ENCODE results near the gene PATE3. TPM values are rescaled to one million over a fixed set of nuclear protein-coding genes. Genes with fewer than 3 reads are reported as not detected.

The PATE3 gene
- total RNA-seq, 4 donors from 2014 or later: not detected

DNA sequence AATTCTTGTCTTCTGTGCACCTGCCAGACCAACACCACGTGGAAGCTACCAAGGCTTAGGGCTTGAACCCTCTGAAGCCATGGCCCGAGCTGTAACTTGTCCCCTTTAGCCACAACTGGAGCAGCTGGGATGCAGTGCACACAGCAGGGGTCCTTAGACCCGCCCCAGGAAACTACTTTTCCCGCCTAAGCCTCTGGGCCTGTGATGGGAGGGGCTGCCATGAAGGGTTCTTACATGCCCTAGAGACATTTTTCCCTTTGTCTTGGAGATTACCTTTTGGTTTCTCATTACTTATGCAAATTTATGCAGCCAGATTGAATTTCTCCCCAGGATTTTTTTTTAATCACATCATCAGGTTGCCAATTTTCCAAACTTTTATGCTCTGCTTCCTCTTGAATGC lies 9.7 kb downstream of the PATE3 start:
- no peak overlapping the region for H3K27ac ChIP-seq
- H3K36me3 ChIP-seq: no peaks in the 10 kb centered on the region
- H3K9me3 ChIP-seq: peaks cover 10 to 19% of the 10 kb centered on the region in 2 donors
- TF ChIP-seq EP300 (IDR thresholded peaks at IDR 0.05; ENCODE audit: low read depth): no peak
- TF ChIP-seq, protein P1, sequence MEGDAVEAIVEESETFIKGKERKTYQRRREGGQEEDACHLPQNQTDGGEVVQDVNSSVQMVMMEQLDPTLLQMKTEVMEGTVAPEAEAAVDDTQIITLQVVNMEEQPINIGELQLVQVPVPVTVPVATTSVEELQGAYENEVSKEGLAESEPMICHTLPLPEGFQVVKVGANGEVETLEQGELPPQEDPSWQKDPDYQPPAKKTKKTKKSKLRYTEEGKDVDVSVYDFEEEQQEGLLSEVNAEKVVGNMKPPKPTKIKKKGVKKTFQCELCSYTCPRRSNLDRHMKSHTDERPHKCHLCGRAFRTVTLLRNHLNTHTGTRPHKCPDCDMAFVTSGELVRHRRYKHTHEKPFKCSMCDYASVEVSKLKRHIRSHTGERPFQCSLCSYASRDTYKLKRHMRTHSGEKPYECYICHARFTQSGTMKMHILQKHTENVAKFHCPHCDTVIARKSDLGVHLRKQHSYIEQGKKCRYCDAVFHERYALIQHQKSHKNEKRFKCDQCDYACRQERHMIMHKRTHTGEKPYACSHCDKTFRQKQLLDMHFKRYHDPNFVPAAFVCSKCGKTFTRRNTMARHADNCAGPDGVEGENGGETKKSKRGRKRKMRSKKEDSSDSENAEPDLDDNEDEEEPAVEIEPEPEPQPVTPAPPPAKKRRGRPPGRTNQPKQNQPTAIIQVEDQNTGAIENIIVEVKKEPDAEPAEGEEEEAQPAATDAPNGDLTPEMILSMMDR (IDR thresholded peaks at IDR 0.05): no peak
- no peak for TF ChIP-seq POLR2A (IDR thresholded peaks at IDR 0.05)
- TF ChIP-seq POLR2AphosphoS5 (IDR thresholded peaks at IDR 0.05): no peak
- DNase-seq: no peak
- H3K27me3 ChIP-seq: no peaks in the 10 kb centered on the region
- no peaks in the 10 kb centered on the region for H3K4me1 ChIP-seq
- intact Hi-C loops (cut with DNase I; ENCODE audit: low total_unique reads) (no loop called here), in situ Hi-C loops (cut with MboI; ENCODE audit: low pct_ligation_motif_present in 1 of 4, low pct_unique_long_range_greater_than_20kb in 1 of 4, low sequenced_read_pairs in 3 of 4) (no loop called here)
- 24% methylated on average over 4 of the region's 4 CpGs; no CpG with 5 or more reads in 1 of the 2 donors for WGBS, 2 donors (ENCODE audit: low coverage in 1 of 2)
- no peak overlapping the region for H3K4me3 ChIP-seq

DNA sequence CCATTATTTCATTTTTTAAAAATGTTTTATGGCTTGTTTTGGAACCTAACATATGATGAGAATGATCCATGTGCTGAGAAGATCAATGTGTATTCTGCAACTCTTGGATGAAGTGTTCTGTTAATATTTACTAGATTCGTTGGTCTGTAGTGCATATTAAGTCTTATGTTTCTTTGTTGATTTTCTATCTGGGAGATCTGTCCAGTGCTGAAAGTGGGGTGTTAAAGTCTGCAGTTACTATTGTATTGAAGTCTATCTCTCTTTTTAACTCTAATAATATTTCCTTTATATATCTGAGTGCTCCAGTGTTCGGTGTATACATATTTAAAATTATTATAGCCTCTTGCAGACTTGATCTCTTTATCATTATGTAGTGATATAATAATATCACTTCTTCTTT lies 11.9 kb downstream of the PATE3 start:
- WGBS, 2 donors (ENCODE audit: low coverage in 1 of 2): 69 to 79% methylated on average over 2 of the region's 2 CpGs

DNA sequence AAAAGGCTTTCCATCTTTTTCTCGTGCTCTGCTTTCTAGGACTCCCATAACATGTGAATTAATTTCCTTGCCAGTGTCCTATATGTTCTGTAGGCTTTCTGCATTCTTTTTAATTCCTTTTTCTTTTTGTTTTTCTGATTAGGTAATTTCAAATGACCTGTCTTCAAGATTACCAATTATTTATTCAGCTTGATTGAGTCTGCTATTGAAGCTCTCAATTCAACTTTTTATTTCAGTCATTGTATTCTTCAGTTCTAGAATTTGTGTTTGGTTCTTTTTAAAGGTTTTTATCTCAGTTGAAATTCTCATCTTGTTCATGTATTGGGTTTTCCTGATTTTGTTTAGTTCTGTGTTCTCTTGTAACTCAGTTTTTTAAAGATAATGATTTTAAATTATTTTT lies 14.5 kb downstream of the PATE3 start:
- TF ChIP-seq POLR2AphosphoS5 (IDR thresholded peaks at IDR 0.05) (no peak), EP300 (IDR thresholded peaks at IDR 0.05; ENCODE audit: low read depth) (no peak), POLR2A (IDR thresholded peaks at IDR 0.05) (no peak)
- TF ChIP-seq, protein P1 (IDR thresholded peaks at IDR 0.05): no peak
- Histone ChIP-seq H3K9me3 (peaks cover 14 to 16% of the 10 kb centered on the region in 2 donors), H3K27ac (no peak overlapping the region), H3K4me3 (no peak overlapping the region), H3K36me3 (no peaks in the 10 kb centered on the region), H3K4me1 (no peaks in the 10 kb centered on the region), H3K27me3 (no peaks in the 10 kb centered on the region)
- in situ Hi-C loops (cut with MboI; ENCODE audit: low pct_ligation_motif_present in 1 of 4, low pct_unique_long_range_greater_than_20kb in 1 of 4, low sequenced_read_pairs in 3 of 4): no loop called here
- intact Hi-C loops (cut with DNase I; ENCODE audit: low total_unique reads): no loop called here
- DNase-seq: no peak
- 51 to 70% methylated on average over 1 of the region's 1 CpG for WGBS, 2 donors (ENCODE audit: low coverage in 1 of 2)

More for the DNA sequence above, 11.9 kb downstream of the PATE3 start:
- no peak overlapping the region for H3K4me3 ChIP-seq
- TF ChIP-seq POLR2AphosphoS5 (IDR thresholded peaks at IDR 0.05) (no peak), POLR2A (IDR thresholded peaks at IDR 0.05) (no peak), EP300 (IDR thresholded peaks at IDR 0.05; ENCODE audit: low read depth) (no peak)
- TF ChIP-seq, protein P1 (IDR thresholded peaks at IDR 0.05): no peak
- no peak overlapping the region for H3K27ac ChIP-seq
- peaks cover 14 to 19% of the 10 kb centered on the region in 2 donors for H3K9me3 ChIP-seq
- no peak for DNase-seq
- no peaks in the 10 kb centered on the region for H3K27me3 ChIP-seq
- intact Hi-C loops (cut with DNase I; ENCODE audit: low total_unique reads) (no loop called here), in situ Hi-C loops (cut with MboI; ENCODE audit: low pct_ligation_motif_present in 1 of 4, low pct_unique_long_range_greater_than_20kb in 1 of 4, low sequenced_read_pairs in 3 of 4) (no loop called here)
- no peaks in the 10 kb centered on the region for H3K36me3 ChIP-seq
- H3K4me1 ChIP-seq: no peaks in the 10 kb centered on the region

DNA sequence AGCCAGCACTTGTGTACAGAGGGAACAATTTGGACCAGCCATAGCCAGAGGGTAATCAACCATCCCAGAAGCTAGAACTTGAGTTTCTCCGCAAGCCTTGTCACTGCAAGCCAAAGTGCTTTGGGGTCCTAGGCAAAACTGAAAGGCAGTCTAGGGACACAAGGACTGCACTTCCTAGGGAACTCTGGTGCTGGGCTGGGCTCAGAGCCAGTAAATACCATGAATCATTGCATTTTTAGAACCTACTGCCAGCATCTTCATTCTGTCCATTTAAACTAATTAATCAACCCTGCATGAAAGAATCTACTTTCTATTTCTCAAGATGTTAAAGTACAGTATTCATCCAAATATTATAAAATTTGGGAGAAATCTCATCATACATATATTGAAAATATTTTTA lies 20.0 kb downstream of the PATE3 start:
- in situ Hi-C loops (cut with MboI; ENCODE audit: low pct_ligation_motif_present in 1 of 4, low pct_unique_long_range_greater_than_20kb in 1 of 4, low sequenced_read_pairs in 3 of 4) (no loop called here), intact Hi-C loops (cut with DNase I; ENCODE audit: low total_unique reads) (no loop called here)
- no peaks in the 10 kb centered on the region for H3K4me1 ChIP-seq
- no peak overlapping the region for H3K4me3 ChIP-seq
- no peak for DNase-seq
- no peak for TF ChIP-seq POLR2A (IDR thresholded peaks at IDR 0.05)
- TF ChIP-seq, protein P1 (IDR thresholded peaks at IDR 0.05): no peak
- no peak for TF ChIP-seq POLR2AphosphoS5 (IDR thresholded peaks at IDR 0.05)
- TF ChIP-seq EP300 (IDR thresholded peaks at IDR 0.05; ENCODE audit: low read depth): no peak
- no peak overlapping the region for H3K27ac ChIP-seq
- H3K27me3 ChIP-seq: no peaks in the 10 kb centered on the region
- no peaks in the 10 kb centered on the region for H3K36me3 ChIP-seq
- WGBS, 2 donors (ENCODE audit: low coverage in 1 of 2): 100% methylated on average over 1 of the region's 1 CpG; no CpG with 5 or more reads in 1 of the 2 donors
- peaks cover 0 to 5% of the 10 kb centered on the region in 2 donors for H3K9me3 ChIP-seq
